ENCODE results near the gene SEMA4C.

Gene SEMA4C

GRCh38 chr2:96819876-96820511, 49.9 kb downstream of the SEMA4C start:
- no peak for DNase-seq (ENCODE audit: low read depth)

GRCh38 chr2:96819128-96819875, 50.6 kb downstream of the SEMA4C start:
- DNase-seq (ENCODE audit: low read depth), result no peak

- no peak for DNase-seq (ENCODE audit: low read depth)
These were observed 52.0 kb downstream of the SEMA4C start for GRCh38 chr2:96817882-96818281.

GRCh38 chr2:96816836-96817702, 52.8 kb downstream of the SEMA4C start:
- no peak for DNase-seq (ENCODE audit: low read depth)

GRCh38 chr2:96816127-96816835, 53.6 kb downstream of the SEMA4C start, which contains the start of gene CNNM3:
Gene CNNM3 (plus strand): TSS chr2:96816268. CDS start chr2:96816278, 10 bp downstream.
- DNase-seq (ENCODE audit: low read depth), result peak; percentile 96

- no peak for DNase-seq (ENCODE audit: low read depth)
These were observed 54.4 kb downstream of the SEMA4C start for GRCh38 chr2:96815326-96816126.

GRCh38 chr2:96813656-96814055, 56.2 kb downstream of the SEMA4C start:
- DNase-seq (ENCODE audit: low read depth), result no peak

GRCh38 chr2:96811917-96812316, 58.0 kb downstream of the SEMA4C start:
- DNase-seq (ENCODE audit: low read depth), result no peak

- no peak for DNase-seq (ENCODE audit: low read depth)
These were observed 59.1 kb downstream of the SEMA4C start for GRCh38 chr2:96810783-96811192.

- no peak for DNase-seq (ENCODE audit: low read depth)
These were observed 59.7 kb downstream of the SEMA4C start for GRCh38 chr2:96809951-96810782.
